ENCODE measurements around the gene ATP7B. TPM values are rescaled to one million over a fixed set of nuclear protein-coding genes. Genes with fewer than 3 reads are reported as not detected.

Gene ATP7B
- total RNA-seq, 1 donor from 2014 or later: 59.4 TPM

- TF ChIP-seq, protein P1, sequence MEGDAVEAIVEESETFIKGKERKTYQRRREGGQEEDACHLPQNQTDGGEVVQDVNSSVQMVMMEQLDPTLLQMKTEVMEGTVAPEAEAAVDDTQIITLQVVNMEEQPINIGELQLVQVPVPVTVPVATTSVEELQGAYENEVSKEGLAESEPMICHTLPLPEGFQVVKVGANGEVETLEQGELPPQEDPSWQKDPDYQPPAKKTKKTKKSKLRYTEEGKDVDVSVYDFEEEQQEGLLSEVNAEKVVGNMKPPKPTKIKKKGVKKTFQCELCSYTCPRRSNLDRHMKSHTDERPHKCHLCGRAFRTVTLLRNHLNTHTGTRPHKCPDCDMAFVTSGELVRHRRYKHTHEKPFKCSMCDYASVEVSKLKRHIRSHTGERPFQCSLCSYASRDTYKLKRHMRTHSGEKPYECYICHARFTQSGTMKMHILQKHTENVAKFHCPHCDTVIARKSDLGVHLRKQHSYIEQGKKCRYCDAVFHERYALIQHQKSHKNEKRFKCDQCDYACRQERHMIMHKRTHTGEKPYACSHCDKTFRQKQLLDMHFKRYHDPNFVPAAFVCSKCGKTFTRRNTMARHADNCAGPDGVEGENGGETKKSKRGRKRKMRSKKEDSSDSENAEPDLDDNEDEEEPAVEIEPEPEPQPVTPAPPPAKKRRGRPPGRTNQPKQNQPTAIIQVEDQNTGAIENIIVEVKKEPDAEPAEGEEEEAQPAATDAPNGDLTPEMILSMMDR (IDR thresholded peaks at IDR 0.05; ENCODE audit: unreplicated experiment): peak; percentile 39
- H3K27ac Mint-ChIP-seq: peak overlapping the region; percentile 88
- no peaks in the 10 kb centered on the region for H3K4me1 Mint-ChIP-seq (ENCODE audit: low read depth)
- H3K9me3 Mint-ChIP-seq (ENCODE audit: low read depth): no peaks in the 10 kb centered on the region
- H3K27me3 Mint-ChIP-seq: no peaks in the 10 kb centered on the region
- no peak overlapping the region for H3K4me3 Mint-ChIP-seq (ENCODE audit: low read depth)
- H3K36me3 Mint-ChIP-seq (ENCODE audit: insufficient read depth): peaks cover 5% of the 10 kb centered on the region
- no peak for DNase-seq (ENCODE audit: low spot score, unreplicated experiment)
These were observed 87.2 kb downstream of the ATP7B start for GRCh38 chr13:51923983-51924539.

DNA sequence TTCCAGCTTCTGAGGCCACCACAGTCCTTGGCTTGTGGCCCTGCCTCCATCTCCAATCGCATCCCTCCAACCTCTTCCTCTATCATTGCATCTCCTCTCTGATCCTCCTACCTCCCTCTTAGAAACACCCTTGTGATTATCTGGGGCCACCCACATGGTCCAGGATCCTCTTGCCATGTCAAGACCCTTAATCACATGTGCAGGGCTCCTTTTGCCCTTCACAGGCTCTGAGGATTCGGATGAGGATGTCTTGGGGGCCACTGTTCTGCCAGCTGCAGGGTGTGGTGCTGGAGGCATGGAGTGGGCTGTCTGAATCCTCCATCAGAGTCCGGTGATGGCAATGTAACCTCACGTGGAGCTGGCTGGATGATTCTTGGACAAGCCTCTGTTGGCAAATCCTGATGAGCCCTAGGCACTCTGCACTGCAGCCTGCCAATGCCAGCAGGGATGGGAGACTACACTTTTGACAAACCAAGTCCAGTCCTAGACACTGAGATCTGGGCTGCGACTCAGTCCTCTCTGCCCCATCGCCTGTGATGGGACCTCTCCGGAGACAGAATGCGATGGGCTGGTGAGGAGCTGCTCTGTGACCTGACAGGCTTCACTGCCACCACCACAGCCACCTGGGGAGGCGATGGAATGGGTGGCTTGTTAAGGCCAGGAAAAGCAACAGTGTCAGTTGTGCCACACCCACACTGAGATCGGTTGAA, 88.3 kb downstream of the ATP7B start:
- Mint-ChIP-seq H3K36me3 (ENCODE audit: insufficient read depth) (peaks cover 5% of the 10 kb centered on the region), H3K4me3 (ENCODE audit: low read depth) (no peak overlapping the region), H3K27ac (no peak overlapping the region), H3K27me3 (no peaks in the 10 kb centered on the region), H3K4me1 (ENCODE audit: low read depth) (no peaks in the 10 kb centered on the region), H3K9me3 (ENCODE audit: low read depth) (no peaks in the 10 kb centered on the region)
- no peak for DNase-seq (ENCODE audit: low spot score, unreplicated experiment)
- TF ChIP-seq, protein P1 (IDR thresholded peaks at IDR 0.05; ENCODE audit: unreplicated experiment): no peak

DNA sequence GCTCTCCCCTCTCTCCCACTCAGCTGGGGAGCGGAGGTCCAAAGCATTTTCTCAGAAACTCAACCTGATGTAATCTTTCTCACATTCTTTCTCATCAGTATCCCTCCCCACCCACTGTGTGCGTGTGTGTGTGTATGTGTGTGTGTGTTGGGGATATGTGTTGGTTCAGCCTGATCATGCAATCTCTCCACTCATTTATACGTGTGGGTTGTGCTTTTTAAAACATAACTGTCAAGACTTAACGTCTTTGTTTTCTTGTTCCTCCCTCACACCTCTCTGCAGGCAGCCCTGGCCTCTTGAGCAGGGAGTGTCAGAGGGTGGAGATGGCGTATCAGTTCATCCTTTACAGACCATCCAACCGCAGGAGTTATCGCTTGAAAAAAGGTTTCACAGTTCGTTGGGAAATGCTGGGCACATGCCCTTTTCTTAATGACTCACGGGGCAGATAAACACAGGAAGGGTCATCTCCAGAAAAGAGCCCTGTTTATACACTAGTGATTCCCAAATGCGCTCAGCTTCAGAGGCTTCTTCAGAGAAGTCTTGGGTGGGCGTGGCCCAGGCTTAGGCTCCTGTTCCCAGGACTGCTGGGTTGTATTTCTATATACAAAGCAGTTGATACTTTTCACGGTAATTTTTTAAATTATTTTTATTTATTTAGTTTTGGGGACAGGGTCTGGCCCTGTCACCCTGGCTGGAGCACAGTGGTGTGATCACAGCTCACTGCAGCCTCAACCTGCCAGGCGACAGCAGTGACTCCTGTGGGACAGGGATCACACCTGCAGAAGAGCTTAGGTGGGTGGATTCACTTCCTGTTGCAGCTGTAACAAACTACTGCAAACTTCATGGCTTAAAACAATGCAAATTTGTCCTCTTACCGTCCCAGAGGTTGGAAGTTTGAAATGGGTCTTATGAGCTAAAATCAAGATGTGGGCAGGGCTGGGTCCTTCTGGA, 89.2 kb downstream of the ATP7B start:
- Mint-ChIP-seq H3K9me3 (ENCODE audit: low read depth) (no peaks in the 10 kb centered on the region), H3K27ac (peak overlapping the region; percentile 87), H3K36me3 (ENCODE audit: insufficient read depth) (peaks cover 5% of the 10 kb centered on the region), H3K27me3 (no peaks in the 10 kb centered on the region), H3K4me1 (ENCODE audit: low read depth) (no peaks in the 10 kb centered on the region), H3K4me3 (ENCODE audit: low read depth) (no peak overlapping the region)
- no peak for DNase-seq (ENCODE audit: low spot score, unreplicated experiment)
- TF ChIP-seq, protein P1 (IDR thresholded peaks at IDR 0.05; ENCODE audit: unreplicated experiment): no peak

DNA sequence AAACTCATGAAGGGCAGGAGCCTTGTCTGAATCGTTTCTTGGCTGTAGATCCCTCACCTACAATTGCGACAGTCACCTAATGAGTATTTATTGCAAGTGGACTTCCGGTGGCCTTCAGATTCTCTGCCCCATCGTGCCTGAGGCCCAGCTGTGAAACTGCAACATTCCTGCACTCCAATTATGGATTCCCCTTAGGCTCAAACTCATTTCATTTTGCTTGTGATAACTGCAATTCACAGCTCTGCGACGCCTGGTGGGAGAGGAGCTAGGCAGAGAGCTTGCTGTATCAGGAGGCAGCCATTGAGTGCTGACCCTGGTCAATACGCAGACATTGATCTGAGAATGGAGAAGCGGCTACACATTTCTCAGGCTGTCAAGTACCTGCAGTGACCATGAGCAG, 90.5 kb downstream of the ATP7B start:
- no peak for DNase-seq (ENCODE audit: low spot score, unreplicated experiment)
- TF ChIP-seq, protein P1 (IDR thresholded peaks at IDR 0.05; ENCODE audit: unreplicated experiment): no peak
- no peak overlapping the region for H3K27ac Mint-ChIP-seq

GRCh38 chr13:51920267-51920666, 91.0 kb downstream of the ATP7B start:
- Mint-ChIP-seq H3K27me3 (no peaks in the 10 kb centered on the region), H3K4me1 (ENCODE audit: low read depth) (no peaks in the 10 kb centered on the region), H3K9me3 (ENCODE audit: low read depth) (no peaks in the 10 kb centered on the region), H3K4me3 (ENCODE audit: low read depth) (no peak overlapping the region), H3K27ac (no peak overlapping the region), H3K36me3 (ENCODE audit: insufficient read depth) (peaks cover 4% of the 10 kb centered on the region)
- TF ChIP-seq, protein P1 (IDR thresholded peaks at IDR 0.05; ENCODE audit: unreplicated experiment): no peak
- DNase-seq (ENCODE audit: low spot score, unreplicated experiment): no peak

More for the DNA sequence above, 90.5 kb downstream of the ATP7B start:
- Mint-ChIP-seq H3K4me1 (ENCODE audit: low read depth) (no peaks in the 10 kb centered on the region), H3K9me3 (ENCODE audit: low read depth) (no peaks in the 10 kb centered on the region), H3K36me3 (ENCODE audit: insufficient read depth) (peaks cover 4% of the 10 kb centered on the region), H3K27me3 (no peaks in the 10 kb centered on the region), H3K4me3 (ENCODE audit: low read depth) (no peak overlapping the region)
